ENCODE data around the gene DPP6.

The DPP6 gene

GRCh38 chr7:154438571-154439367, 386.6 kb downstream of the DPP6 start:
- no peak overlapping the region for H3K4me3 ChIP-seq (ENCODE audit: low read depth, low read length)
- no peak for DNase-seq (ENCODE audit: low read depth)
- no peak for TF ChIP-seq POLR2A (IDR thresholded peaks at IDR 0.05; ENCODE audit: extremely low read depth, insufficient read length)
- no peak for TF ChIP-seq MYC (IDR thresholded peaks at IDR 0.05; ENCODE audit: low read depth, low read length)
- TF ChIP-seq MAX (IDR thresholded peaks at IDR 0.05; ENCODE audit: low read depth, low read length): no peak
- TF ChIP-seq CTCF (IDR thresholded peaks at IDR 0.05; ENCODE audit: low read depth, low read length): no peak

- no peak overlapping the region for H3K4me3 ChIP-seq (ENCODE audit: low read depth, low read length)
- TF ChIP-seq POLR2A (IDR thresholded peaks at IDR 0.05; ENCODE audit: extremely low read depth, insufficient read length) (no peak), MAX (IDR thresholded peaks at IDR 0.05; ENCODE audit: low read depth, low read length) (no peak), CTCF (IDR thresholded peaks at IDR 0.05; ENCODE audit: low read depth, low read length) (no peak), MYC (IDR thresholded peaks at IDR 0.05; ENCODE audit: low read depth, low read length) (no peak)
- DNase-seq (ENCODE audit: low read depth): no peak
Measured at GRCh38 chr7:154440058-154440457, 387.9 kb downstream of the DPP6 start.

GRCh38 chr7:154440651-154441050, 388.5 kb downstream of the DPP6 start:
- no peak overlapping the region for H3K4me3 ChIP-seq (ENCODE audit: low read depth, low read length)
- no peak for DNase-seq (ENCODE audit: low read depth)
- no peak for TF ChIP-seq MYC (IDR thresholded peaks at IDR 0.05; ENCODE audit: low read depth, low read length)
- no peak for TF ChIP-seq MAX (IDR thresholded peaks at IDR 0.05; ENCODE audit: low read depth, low read length)
- TF ChIP-seq CTCF (IDR thresholded peaks at IDR 0.05; ENCODE audit: low read depth, low read length): no peak
- no peak for TF ChIP-seq POLR2A (IDR thresholded peaks at IDR 0.05; ENCODE audit: extremely low read depth, insufficient read length)

GRCh38 chr7:154441811-154442210, 389.6 kb downstream of the DPP6 start:
- H3K4me3 ChIP-seq (ENCODE audit: low read depth, low read length): no peak overlapping the region
- DNase-seq (ENCODE audit: low read depth): no peak

GRCh38 chr7:154442939-154443338, 390.7 kb downstream of the DPP6 start:
- DNase-seq (ENCODE audit: low read depth): no peak
- TF ChIP-seq MYC (IDR thresholded peaks at IDR 0.05; ENCODE audit: low read depth, low read length): no peak
- no peak for TF ChIP-seq CTCF (IDR thresholded peaks at IDR 0.05; ENCODE audit: low read depth, low read length)
- TF ChIP-seq MAX (IDR thresholded peaks at IDR 0.05; ENCODE audit: low read depth, low read length): no peak
- no peak for TF ChIP-seq POLR2A (IDR thresholded peaks at IDR 0.05; ENCODE audit: extremely low read depth, insufficient read length)
- no peak overlapping the region for H3K4me3 ChIP-seq (ENCODE audit: low read depth, low read length)

More at GRCh38 chr7:154441811-154442210, 389.6 kb downstream of the DPP6 start:
- TF ChIP-seq CTCF (IDR thresholded peaks at IDR 0.05; ENCODE audit: low read depth, low read length) (no peak), MYC (IDR thresholded peaks at IDR 0.05; ENCODE audit: low read depth, low read length) (no peak), MAX (IDR thresholded peaks at IDR 0.05; ENCODE audit: low read depth, low read length) (no peak), POLR2A (IDR thresholded peaks at IDR 0.05; ENCODE audit: extremely low read depth, insufficient read length) (no peak)
